Activated naive CD4-positive, alpha-beta T cell treated with anti-CD3 and anti-CD28 coated beads, Interleukin-2, amount 50 U/mL, for 24 hours (primary cell): ENCODE results near the gene ETV1.

Source experiments
- H3K27ac Mint-ChIP-seq: one replicate; pipeline ENCODE4 v1.8.0; 2021; ENCODE audit warnings: mild to moderate bottlenecking, mixed read lengths
- H3K27me3 Mint-ChIP-seq: one replicate; pipeline ENCODE4 v1.8.0; 2021; ENCODE audit warnings: mixed read lengths
- H3K36me3 Mint-ChIP-seq: one replicate; pipeline ENCODE4 v1.8.0; 2021; ENCODE audit warnings: mixed read lengths
- H3K4me1 Mint-ChIP-seq: one replicate; pipeline ENCODE4 v1.8.0; 2021; ENCODE audit warnings: mixed read lengths
- H3K4me3 Mint-ChIP-seq: one replicate; pipeline ENCODE4 v1.8.0; 2021; ENCODE audit warnings: mild to moderate bottlenecking, mixed read lengths
- H3K9me3 Mint-ChIP-seq: one replicate; pipeline ENCODE4 v1.8.0; 2021; ENCODE audit warnings: mixed read lengths

The ETV1 gene

DNA sequence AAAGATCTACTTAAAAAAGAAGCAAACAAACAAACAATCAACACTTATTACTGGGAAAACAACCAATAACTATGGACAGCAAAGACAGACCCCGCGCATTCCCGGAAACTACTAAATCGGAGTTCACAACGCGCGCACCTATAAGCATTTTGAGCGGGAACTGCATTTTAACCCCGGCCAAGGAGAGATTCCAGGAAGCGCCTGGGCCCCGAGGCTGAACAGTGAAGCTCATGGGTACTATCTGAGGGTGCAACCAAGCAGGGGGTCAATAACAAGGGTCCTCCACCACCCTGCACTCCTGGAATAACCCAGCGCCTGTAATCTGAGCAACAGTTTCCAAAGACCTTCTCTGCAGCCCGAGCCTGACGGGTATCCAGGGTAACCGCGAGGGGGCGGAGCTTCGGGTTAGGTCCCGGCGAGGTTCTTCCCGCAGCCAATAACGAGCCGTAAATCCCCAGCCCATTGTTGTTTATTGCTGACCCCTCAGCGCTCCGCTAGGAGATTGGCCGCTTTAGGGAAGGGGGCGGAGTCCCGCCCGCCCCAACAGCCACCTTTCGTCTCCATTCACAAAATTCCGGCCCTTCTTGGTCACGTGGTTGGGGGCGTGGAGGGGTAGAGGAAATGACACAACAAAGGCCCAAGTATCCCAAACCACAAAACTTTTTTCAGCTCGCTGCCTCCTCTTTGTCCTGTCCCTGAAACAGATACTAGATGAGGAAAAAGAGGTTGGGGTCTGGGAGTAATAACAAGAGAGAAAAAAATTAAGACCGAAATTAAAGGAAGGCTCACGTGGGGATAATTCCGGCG is 1.7 kb upstream of the ETV1 start:
- Mint-ChIP-seq H3K27me3 (peaks cover 10% of the 10 kb centered on the region), H3K36me3 (no peaks in the 10 kb centered on the region), H3K27ac (no peak overlapping the region), H3K4me1 (no peaks in the 10 kb centered on the region), H3K4me3 (no peak overlapping the region), H3K9me3 (no peaks in the 10 kb centered on the region)

DNA sequence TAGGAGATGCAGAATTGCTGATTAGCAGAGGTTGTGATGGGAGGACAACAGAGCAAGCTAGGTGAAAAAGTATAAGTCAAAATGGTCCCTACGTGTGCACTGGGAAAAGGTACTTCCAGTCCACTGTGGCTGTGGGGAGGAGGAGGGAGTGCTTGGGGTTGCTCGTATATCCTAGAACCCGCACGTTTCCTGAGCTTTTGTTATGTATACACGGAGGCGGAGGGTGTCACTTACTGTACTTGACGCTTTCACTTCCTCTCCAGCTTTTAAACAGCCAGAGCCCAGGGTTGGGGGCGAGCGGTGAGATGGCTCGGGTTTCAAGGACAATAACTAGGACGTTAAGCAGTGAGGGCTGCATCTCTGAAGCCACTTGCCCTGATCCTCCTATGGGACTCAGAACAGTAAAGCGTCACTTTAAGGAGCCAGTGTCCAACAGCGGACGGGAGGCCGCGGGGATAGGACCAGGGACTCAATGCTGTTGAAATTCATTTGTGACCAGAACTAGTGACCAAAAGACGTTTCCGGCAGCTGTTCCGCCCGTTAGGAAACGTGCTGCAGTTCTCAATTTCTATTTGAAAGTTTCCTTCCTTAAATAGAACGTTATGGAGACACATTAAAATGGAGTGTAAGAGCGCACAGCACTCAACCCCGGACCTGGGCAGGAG is 985 bp upstream of the ETV1 start:
- Mint-ChIP-seq H3K27me3 (peaks cover 9% of the 10 kb centered on the region), H3K36me3 (no peaks in the 10 kb centered on the region), H3K27ac (no peak overlapping the region), H3K9me3 (no peaks in the 10 kb centered on the region), H3K4me1 (no peaks in the 10 kb centered on the region), H3K4me3 (no peak overlapping the region)

DNA sequence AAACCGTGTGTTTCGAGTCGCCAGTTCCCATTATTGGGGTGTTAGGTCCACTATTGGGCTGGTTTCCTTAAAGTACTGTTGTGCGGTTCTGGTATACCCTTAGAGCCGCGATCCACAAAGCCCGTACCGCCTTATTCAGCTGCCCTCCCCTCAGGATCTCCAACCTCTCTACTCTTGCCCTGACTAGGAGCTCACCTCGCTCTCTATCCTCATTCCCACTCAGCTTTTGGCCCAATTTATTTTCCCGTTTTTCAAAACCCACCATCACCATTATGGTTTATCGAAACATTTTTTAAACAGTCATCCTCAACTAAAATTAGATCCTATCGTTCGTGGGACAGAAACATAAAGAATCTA is 461 bp upstream of the ETV1 start:
- Mint-ChIP-seq H3K4me1 (no peaks in the 10 kb centered on the region), H3K27ac (no peak overlapping the region), H3K36me3 (no peaks in the 10 kb centered on the region), H3K27me3 (peaks cover 9% of the 10 kb centered on the region), H3K9me3 (no peaks in the 10 kb centered on the region), H3K4me3 (no peak overlapping the region)

DNA sequence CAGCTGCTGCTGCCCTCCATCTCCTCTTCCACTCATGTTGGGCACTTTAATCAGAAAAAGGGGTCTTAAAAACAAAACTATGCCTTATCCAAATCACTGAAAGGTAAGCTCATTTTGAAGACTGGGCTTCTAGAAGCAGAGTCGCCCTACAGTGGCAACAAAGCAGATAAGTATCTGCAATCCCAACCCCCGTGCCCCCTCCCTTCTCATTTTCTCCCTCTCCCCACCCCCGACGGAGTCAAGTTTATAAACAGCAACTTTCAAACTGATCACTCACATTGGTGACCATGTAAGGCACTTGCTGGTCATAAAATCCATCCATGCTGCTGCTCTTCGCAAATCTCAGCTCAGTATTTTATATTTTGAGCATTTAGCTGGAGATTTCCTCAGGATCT is 738 bp downstream of the ETV1 start:
- peaks cover 7% of the 10 kb centered on the region for H3K27me3 Mint-ChIP-seq
- H3K4me3 Mint-ChIP-seq, result no peak overlapping the region
- H3K27ac Mint-ChIP-seq, result no peak overlapping the region
- H3K36me3 Mint-ChIP-seq, result no peaks in the 10 kb centered on the region
- H3K9me3 Mint-ChIP-seq, result no peaks in the 10 kb centered on the region
- no peaks in the 10 kb centered on the region for H3K4me1 Mint-ChIP-seq

DNA sequence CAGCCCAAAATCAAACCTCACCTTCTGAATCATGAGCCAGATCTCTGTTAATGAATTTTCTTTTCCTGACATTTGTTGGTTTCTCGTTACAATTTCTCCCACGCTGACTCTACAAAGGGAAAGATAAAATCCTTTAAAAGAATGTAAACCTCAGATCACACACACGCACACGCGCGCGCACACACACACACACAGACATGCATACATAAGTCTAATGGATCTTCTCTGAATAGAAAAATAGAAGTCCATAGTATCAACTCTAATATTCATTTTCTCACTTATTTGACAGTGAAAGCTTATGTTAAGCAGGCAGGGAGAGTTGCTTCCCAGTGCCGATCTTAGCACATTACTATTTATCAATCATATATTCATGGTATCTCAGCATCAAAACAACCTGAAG is 1.4 kb downstream of the ETV1 start:
- Mint-ChIP-seq H3K4me1 (no peaks in the 10 kb centered on the region), H3K36me3 (no peaks in the 10 kb centered on the region), H3K9me3 (no peaks in the 10 kb centered on the region), H3K27ac (no peak overlapping the region), H3K4me3 (no peak overlapping the region), H3K27me3 (peaks cover 6% of the 10 kb centered on the region)

DNA sequence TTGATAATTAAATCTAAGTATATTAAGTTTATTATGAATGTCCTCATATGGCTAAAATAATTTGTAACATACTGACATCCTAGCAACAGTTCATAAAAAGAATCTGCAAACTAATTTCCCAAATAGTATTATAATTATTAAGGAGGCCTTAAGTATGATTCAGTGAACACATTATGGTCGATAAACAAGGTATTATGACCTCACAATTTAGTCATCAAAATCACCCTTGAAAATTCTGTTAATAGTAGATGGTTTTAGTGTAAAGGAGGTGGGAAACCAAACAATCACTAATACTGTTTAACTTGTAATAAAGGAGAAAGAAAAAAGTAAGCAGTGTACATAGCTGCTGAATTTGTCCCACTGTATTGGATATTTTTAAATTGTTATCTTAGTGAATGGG is 2.1 kb downstream of the ETV1 start:
- no peaks in the 10 kb centered on the region for H3K36me3 Mint-ChIP-seq
- peaks cover 8% of the 10 kb centered on the region for H3K27me3 Mint-ChIP-seq
- no peak overlapping the region for H3K27ac Mint-ChIP-seq
- no peak overlapping the region for H3K4me3 Mint-ChIP-seq
- H3K9me3 Mint-ChIP-seq, result no peaks in the 10 kb centered on the region
- H3K4me1 Mint-ChIP-seq, result no peaks in the 10 kb centered on the region

DNA sequence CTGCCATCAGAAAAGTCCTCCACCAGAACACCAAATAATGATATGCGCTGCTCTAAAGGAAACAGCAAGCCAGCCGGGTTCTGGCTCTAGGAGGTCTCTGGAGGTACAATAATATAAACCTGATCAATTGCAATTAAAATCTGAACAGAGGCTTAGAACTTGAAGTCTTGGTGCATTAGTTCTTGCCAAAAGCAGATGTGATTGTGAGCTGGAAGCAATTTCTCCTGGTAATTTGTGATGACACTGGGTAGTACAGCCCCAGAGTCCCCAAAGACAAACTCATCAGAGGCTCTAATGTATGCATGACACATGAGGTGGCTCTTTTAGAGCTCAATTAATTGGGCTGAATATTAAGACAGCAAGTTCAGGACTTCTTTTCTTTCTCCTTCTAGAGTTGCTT is 3.3 kb downstream of the ETV1 start:
- Mint-ChIP-seq H3K9me3 (no peaks in the 10 kb centered on the region), H3K4me1 (no peaks in the 10 kb centered on the region), H3K27me3 (peaks cover 8% of the 10 kb centered on the region), H3K4me3 (no peak overlapping the region), H3K27ac (no peak overlapping the region), H3K36me3 (no peaks in the 10 kb centered on the region)

DNA sequence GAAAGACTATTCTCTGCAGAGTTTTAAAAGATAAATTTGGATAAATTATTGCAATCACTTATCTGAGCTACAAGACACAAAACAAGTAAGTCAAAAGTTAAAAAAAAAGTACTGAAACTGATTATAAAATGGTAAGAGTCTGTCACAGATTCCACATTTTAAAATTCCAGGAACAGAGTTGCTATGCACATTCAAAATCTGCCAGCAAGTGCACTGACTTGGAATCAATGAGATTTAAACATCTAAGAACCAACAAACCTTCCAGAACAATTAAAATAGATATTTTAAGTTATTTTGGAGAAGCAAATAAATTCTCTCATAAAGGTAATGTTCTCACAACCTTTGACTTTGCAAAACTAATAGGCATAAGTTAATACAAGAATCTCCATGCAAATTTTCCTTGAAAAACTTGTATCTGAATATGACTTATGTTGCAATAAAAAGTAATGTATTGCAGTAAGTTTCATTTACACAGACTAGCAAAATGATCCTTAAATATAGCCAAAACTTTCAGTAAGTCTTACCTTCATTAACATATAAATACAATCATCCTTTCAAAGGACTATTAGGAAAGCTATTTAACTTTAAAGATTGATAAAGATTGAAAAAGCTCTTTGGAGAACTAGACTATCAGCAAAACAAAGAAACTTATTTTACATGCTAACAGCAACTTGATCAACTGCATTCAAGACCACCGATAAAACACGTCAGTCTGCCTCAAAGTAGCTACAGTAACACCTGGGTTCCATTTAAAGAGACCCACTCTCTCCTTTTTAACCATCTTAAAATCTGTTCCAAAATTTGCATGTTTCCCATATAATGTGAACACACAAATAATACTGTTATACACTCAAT is 4.4 kb downstream of the ETV1 start:
- Mint-ChIP-seq H3K4me3 (no peak overlapping the region), H3K4me1 (no peaks in the 10 kb centered on the region), H3K36me3 (no peaks in the 10 kb centered on the region), H3K27ac (no peak overlapping the region), H3K27me3 (peaks cover 8% of the 10 kb centered on the region), H3K9me3 (no peaks in the 10 kb centered on the region)

DNA sequence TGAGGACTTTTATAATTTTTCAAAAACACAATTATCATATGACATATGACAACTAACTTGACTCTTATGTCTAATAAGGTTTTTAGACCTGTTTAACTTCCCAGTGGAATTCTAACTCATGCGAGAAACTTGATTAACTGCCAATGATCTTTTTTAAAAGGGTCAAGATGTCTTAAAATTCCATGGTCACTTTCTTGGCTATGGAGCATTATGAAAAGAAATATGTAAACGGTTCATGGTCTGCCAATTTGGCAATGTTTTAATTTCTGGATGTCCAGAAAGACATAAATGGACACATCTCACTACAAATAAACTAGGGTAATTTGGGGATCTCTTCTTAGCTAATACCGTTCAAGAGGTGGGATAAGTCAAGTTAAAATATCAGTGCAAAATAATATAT is 5.4 kb downstream of the ETV1 start:
- H3K36me3 Mint-ChIP-seq, result no peaks in the 10 kb centered on the region
- peaks cover 8% of the 10 kb centered on the region for H3K27me3 Mint-ChIP-seq
- H3K4me1 Mint-ChIP-seq, result no peaks in the 10 kb centered on the region
- H3K4me3 Mint-ChIP-seq, result no peak overlapping the region
- no peaks in the 10 kb centered on the region for H3K9me3 Mint-ChIP-seq
- H3K27ac Mint-ChIP-seq, result no peak overlapping the region

DNA sequence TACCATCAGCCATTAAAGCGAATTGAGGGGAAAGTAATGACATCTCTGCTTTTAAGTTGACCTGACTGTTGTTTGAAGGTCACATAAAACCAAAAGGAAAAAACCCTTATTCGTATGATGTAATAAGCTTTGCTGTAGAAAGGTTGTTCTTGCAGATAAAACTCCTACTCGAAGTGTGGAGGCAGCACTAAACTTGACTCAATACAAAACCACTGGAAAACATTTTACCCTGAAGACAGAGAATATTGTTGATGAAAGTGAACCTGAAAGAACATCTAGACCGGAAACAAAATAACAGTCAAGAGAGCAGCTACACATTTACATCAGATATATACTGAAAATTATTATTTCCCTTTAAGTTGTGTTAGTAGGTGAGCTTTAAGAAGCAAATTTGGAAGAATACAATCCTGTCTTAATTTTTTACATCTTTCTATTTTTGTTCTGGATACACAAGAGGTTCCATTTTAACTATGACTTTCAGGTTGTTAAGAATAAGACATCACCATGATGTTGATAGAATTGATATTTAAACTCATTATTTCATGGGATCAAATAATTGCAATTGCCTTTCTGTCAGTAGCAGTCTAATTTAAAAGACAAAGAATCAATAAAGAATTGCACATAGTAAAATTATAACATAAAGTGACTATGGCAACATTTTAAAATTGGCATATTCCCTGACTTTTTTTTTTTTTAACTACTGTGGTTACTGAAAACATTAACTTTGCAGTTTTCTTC is 6.4 kb downstream of the ETV1 start:
- no peaks in the 10 kb centered on the region for H3K36me3 Mint-ChIP-seq
- H3K9me3 Mint-ChIP-seq, result no peaks in the 10 kb centered on the region
- H3K27me3 Mint-ChIP-seq, result peaks cover 8% of the 10 kb centered on the region
- no peak overlapping the region for H3K27ac Mint-ChIP-seq
- no peak overlapping the region for H3K4me3 Mint-ChIP-seq
- no peaks in the 10 kb centered on the region for H3K4me1 Mint-ChIP-seq

DNA sequence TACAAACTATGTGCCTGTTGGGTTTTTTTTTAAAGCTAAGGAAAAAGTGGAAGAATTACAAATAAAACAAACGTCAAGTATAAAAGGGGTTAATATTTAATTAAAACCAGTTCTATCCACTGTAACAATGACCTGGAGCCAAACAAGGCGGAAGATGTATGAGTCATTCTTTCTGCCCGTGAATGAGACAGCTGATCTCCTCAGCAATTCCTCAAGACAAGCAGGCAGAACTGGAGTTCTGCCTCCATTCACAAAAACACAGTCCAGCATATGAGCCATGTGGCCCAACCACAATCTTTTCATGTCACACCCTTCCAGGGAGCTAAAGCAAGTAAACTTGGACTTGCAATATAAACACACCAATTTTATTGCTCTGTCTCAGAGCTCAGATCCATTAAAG is 8.4 kb downstream of the ETV1 start:
- no peaks in the 10 kb centered on the region for H3K36me3 Mint-ChIP-seq
- H3K27ac Mint-ChIP-seq, result no peak overlapping the region
- no peaks in the 10 kb centered on the region for H3K9me3 Mint-ChIP-seq
- H3K27me3 Mint-ChIP-seq, result peaks cover 4% of the 10 kb centered on the region
- H3K4me1 Mint-ChIP-seq, result no peaks in the 10 kb centered on the region
- H3K4me3 Mint-ChIP-seq, result no peak overlapping the region

DNA sequence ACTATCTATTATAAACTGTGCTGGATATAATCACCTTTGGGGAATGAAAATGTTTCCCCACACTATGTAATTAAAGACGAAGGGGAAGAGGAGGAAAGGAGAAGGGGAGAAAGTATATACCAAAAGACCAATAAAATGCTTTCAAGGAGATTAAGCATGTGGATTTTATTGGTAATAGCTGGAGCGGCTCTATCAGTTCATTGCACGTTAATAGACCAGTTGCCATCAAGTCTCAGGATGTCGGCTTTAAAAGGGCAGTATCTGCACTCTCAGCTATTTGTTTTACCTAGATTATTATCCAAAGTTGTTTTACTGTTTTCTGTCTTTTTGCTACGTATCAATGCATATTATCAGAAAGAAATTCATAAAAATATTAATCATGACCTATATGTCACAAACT is 9.0 kb downstream of the ETV1 start:
- H3K4me1 Mint-ChIP-seq, result no peaks in the 10 kb centered on the region
- H3K27ac Mint-ChIP-seq, result no peak overlapping the region
- no peak overlapping the region for H3K4me3 Mint-ChIP-seq
- H3K9me3 Mint-ChIP-seq, result no peaks in the 10 kb centered on the region
- H3K36me3 Mint-ChIP-seq, result no peaks in the 10 kb centered on the region
- H3K27me3 Mint-ChIP-seq, result peaks cover 2% of the 10 kb centered on the region

DNA sequence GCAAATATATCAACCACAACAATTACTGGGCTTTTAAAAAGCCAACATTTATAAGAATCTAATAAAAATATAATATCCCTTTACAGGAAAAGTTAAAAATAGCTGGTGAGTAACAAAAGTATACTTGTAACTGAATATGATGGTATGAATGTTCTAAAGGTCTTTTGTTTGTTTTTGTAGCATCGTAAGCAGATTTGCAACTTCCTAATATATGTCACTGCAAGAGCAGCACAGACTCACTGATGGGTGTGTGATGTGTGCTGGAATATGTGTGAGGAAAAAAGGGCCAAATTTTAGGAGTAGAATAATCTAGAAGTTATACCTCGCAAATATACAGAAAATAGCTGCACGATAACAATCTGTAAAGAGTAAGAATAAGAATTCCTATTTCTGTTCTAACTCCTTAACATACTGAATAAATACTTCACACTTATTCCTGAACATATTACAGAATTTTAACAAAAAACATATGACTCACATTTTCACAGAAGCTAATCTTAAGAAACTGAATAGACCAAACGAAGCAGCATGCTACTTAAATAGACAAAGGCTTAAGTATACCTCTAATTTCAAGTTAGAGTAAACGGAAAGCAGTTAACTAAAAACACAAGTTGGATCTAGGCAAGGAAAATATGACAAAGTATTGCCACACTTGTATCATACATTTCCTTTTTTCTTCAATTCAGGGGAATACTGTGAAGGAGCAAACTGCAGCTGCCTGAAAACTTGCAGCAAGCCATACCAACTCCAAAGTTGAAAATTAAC is 9.6 kb downstream of the ETV1 start:
- H3K27ac Mint-ChIP-seq, result no peak overlapping the region
- no peaks in the 10 kb centered on the region for H3K36me3 Mint-ChIP-seq
- H3K4me1 Mint-ChIP-seq, result no peaks in the 10 kb centered on the region
- H3K27me3 Mint-ChIP-seq, result peaks cover 2% of the 10 kb centered on the region
- H3K4me3 Mint-ChIP-seq, result no peak overlapping the region
- H3K9me3 Mint-ChIP-seq, result no peaks in the 10 kb centered on the region

DNA sequence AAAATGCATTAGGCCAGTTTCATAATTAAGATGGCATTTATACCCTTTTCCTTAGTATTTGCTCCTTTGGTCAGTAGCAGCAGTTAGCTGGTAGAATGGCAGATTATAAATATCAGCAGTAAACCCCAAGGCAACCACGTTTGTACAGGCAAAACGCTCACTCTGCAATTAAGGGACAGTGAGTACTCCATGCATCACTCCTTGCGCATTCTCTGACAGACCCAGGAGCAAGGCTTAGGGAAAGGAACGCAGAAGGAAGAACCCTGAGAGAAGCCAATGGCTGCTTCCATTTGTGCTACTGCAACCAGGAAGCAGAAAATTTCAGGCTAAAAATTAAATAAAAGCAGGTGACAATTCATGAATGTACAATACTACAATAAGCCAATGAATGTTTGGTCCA is 12.9 kb downstream of the ETV1 start:
- Mint-ChIP-seq H3K4me3 (no peak overlapping the region), H3K4me1 (no peaks in the 10 kb centered on the region), H3K9me3 (no peaks in the 10 kb centered on the region), H3K36me3 (no peaks in the 10 kb centered on the region), H3K27me3 (peaks cover 4% of the 10 kb centered on the region), H3K27ac (no peak overlapping the region)

DNA sequence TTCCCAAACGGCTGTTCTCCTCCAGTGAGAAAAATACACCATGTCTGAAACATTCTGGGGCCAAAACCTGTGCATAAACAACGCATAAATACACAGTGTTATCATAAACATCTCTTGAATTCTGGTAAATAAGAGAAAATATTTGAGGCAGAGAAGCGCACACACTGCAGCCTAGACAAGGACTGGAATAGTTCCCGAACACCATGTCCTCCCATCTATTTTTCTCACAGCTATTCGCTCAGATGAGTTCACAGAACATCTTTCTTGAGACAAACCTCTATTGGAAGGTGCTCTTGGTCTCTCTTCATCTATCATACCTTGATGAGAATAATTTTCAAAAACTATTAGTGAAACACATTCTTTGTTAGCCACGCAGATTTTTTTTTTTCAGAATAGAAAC is 24.4 kb downstream of the ETV1 start:
- no peaks in the 10 kb centered on the region for H3K27me3 Mint-ChIP-seq
- H3K4me1 Mint-ChIP-seq, result no peaks in the 10 kb centered on the region
- H3K36me3 Mint-ChIP-seq, result no peaks in the 10 kb centered on the region
- no peaks in the 10 kb centered on the region for H3K9me3 Mint-ChIP-seq
- no peak overlapping the region for H3K4me3 Mint-ChIP-seq
- H3K27ac Mint-ChIP-seq, result no peak overlapping the region
